Breast epithelium (tissue), 3 donors: ENCODE data around the gene MAP2K6.

Experiments
- CTCF ChIP-seq, 3 donors: fragments of 450-650 bp; IDR thresholded peaks; one replicate each; pipeline ENCODE4 v1.5.1; 2016 to 2017; ENCODE audit warnings: antibody characterized with exemption in 3 of 3, mild to moderate bottlenecking in 3 of 3, moderate library complexity in 3 of 3
- POLR2AphosphoS5 ChIP-seq, 3 donors: sonication (generic); formaldehyde crosslinking; IDR thresholded peaks; one replicate each; pipeline ENCODE4 v1.6.1; 2017; ENCODE audit warnings: antibody characterized with exemption in 3 of 3

- TF ChIP-seq CTCF (IDR thresholded peaks at IDR 0.05) (no peak), POLR2AphosphoS5 (IDR thresholded peaks at IDR 0.05) (no peak)
These were observed 136.9 kb downstream of the MAP2K6 start for GRCh38 chr17:69551212-69552010.
